ENCODE results near the gene SPATA25. TPM values are rescaled to one million over a fixed set of nuclear protein-coding genes. Genes with fewer than 3 reads are reported as not detected.

The SPATA25 gene
- 1.4 and 2.0 TPM in 2 replicates for total RNA-seq

GRCh38 chr20:45887346-45887715 is at the start of gene SPATA25:
Gene SPATA25, minus strand, starts transcription at chr20:45887622. Its CDS starts 32 bp downstream, at chr20:45887590.

GRCh38 chr20:45934586-45935415 is 47.4 kb upstream of the SPATA25 start, which contains the start of gene PCIF1:
Gene PCIF1, plus strand, starts transcription at chr20:45934683. Its CDS starts 4,317 bp downstream, at chr20:45939000.

GRCh38 chr20:45911486-45912343 is 24.3 kb upstream of the SPATA25 start, which contains the start of gene PLTP:
Gene PLTP, minus strand, starts transcription at chr20:45912155. Its CDS starts 703 bp downstream, at chr20:45911452.

GRCh38 chr20:45890985-45891983 is 3.9 kb upstream of the SPATA25 start, which contains the start of the genes CTSA and NEURL2:
Gene CTSA, plus strand, starts transcription at chr20:45891335. Its CDS starts 234 bp downstream, at chr20:45891569.
Gene NEURL2, minus strand, starts transcription at chr20:45891208. Its CDS starts 217 bp downstream, at chr20:45890991.

GRCh38 chr20:45880988-45881788 is 6.2 kb downstream of the SPATA25 start, which contains the start of gene ZSWIM1:
Gene ZSWIM1, plus strand, starts transcription at chr20:45881227. Its CDS starts 1,366 bp downstream, at chr20:45882593.

GRCh38 chr20:45857114-45857881 is 30.1 kb downstream of the SPATA25 start, which contains the start of the genes ACOT8 and ZSWIM3:
Gene ACOT8, minus strand, starts transcription at chr20:45857392. Its CDS starts 77 bp downstream, at chr20:45857315.
Gene ZSWIM3, plus strand, starts transcription at chr20:45857614. Its CDS starts 212 bp downstream, at chr20:45857826.

Other genes starting within 250 kb of the SPATA25 start
- not detected in 2 replicates for gene WFDC11, start 217.4 kb downstream of the SPATA25 start, total RNA-seq
- gene WFDC13, start 185.6 kb downstream of the SPATA25 start, total RNA-seq = not detected in 2 replicates
- gene WFDC10B, start 182.6 kb downstream of the SPATA25 start, total RNA-seq = 0.26 TPM in 1 of 2 replicates, not detected in the other
- not detected in 2 replicates for gene SPINT4, start 165.3 kb downstream of the SPATA25 start, total RNA-seq
- 0.17 and 0.95 TPM in 2 replicates for gene WFDC3, start 95.7 kb downstream of the SPATA25 start, total RNA-seq
- gene DNTTIP1, start 95.7 kb downstream of the SPATA25 start, total RNA-seq = 16.9 and 20.5 TPM in 2 replicates
- gene UBE2C, start 75.0 kb downstream of the SPATA25 start, total RNA-seq = 1.9 and 3.9 TPM in 2 replicates
- 1.9 and 6.7 TPM in 2 replicates for gene TNNC2, start 60.3 kb downstream of the SPATA25 start, total RNA-seq
- gene SNX21, start 53.8 kb downstream of the SPATA25 start, total RNA-seq = 80.1 and 108 TPM in 2 replicates
- 46.2 and 58.5 TPM in 2 replicates for gene ACOT8, start 30.2 kb downstream of the SPATA25 start, total RNA-seq
- 5.0 and 7.0 TPM in 2 replicates for gene ZSWIM3, start 30.0 kb downstream of the SPATA25 start, total RNA-seq
- 3.0 and 3.7 TPM in 2 replicates for gene ZSWIM1, start 6.4 kb downstream of the SPATA25 start, total RNA-seq
- 4.7 and 6.8 TPM in 2 replicates for gene NEURL2, start 3.6 kb upstream of the SPATA25 start, total RNA-seq
- gene CTSA, start 3.7 kb upstream of the SPATA25 start, total RNA-seq = 134 and 234 TPM in 2 replicates
- 27.0 and 67.7 TPM in 2 replicates for gene PLTP, start 24.5 kb upstream of the SPATA25 start, total RNA-seq
- gene PCIF1, start 47.1 kb upstream of the SPATA25 start, total RNA-seq = 6.1 and 6.6 TPM in 2 replicates
- gene ZNF335, start 84.6 kb upstream of the SPATA25 start, total RNA-seq = 9.1 and 14.1 TPM in 2 replicates
- not detected in 2 replicates for gene MMP9, start 121.3 kb upstream of the SPATA25 start, total RNA-seq
- gene SLC12A5, start 141.6 kb upstream of the SPATA25 start, total RNA-seq = under 0.01 TPM in 2 replicates
- gene NCOA5, start 202.3 kb upstream of the SPATA25 start, total RNA-seq = 5.4 and 7.2 TPM in 2 replicates
- 0.52 and 0.95 TPM in 2 replicates for gene CD40, start 230.7 kb upstream of the SPATA25 start, total RNA-seq